NCI-H2227 treated with DMSO at 0.1 percent for 48 hours (cell line): ENCODE results near the gene RND3.

Experiments
- DNase-seq: peaks from one replicate; lab custom pipeline; 2025; lab: John Stamatoyannopoulos, UW

The RND3 gene

DNA sequence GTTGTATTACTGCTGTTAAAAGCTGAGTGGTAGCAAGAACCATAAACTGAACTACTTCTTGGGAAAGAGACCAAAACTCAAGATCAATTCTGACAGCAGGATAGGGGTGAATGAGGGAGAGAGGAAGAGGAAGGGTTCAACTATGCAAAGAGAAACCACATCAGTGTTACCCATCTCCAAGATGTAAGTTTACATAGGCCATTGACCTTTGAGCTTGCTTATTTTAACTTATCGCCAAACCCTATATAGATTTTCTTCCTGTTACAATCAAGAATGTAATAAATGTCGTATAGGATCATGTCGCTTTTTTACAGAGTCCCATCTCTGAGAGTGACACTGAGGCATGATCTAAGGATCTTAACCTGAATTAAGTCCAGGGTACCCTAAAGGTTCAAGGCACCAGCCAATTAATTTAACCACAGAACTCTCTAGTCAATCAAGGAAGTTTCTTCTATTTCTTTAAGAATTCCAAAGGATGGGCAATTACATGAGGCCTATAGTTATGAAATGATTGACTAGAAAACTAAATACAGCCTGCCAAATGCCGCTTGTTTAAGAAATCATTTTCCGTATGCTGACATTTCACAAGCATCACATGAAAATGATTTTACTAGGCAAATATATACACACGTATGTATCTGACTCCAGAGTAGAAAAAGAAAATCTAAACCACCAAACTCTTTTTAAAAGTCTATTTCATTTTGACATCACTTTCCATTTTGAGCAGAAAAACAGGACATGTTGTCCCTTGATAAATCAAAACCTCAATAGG lies 11.8 kb downstream of the RND3 start:
- DNase-seq = no peak

DNA sequence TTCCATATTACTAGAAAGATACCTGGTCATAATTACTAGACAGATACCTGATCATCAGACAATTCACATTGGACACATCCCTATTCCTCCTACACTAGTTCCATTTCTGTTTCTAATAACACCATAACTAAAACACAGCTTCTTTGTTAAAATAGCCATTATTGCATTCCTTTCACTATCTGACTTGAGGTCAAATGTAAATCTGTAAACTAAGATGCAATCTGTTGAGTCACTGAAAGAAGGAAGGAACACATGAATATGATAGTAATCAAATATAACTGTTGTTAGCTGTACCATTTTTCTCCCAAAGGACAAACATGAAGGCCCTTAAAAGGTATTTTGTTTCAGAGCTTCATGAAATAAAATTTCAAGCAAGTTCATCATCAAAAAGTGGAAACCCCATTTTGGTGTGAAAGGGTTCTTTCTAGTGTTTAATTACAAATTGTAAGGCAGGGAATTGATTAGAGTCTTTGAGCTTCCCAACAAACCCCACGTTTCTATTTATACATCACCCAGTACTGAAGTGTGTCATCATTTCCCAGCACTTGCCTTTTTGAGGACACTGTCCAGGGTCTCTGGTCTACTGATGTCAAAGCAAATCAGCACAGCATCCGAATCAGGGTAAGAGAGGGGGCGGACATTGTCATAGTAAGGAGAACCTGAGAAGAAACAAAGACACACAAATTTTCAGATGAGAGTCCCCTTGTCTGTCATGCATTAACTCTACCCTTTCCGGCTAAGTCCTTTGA lies 13.0 kb downstream of the RND3 start:
- no peak for DNase-seq

DNA sequence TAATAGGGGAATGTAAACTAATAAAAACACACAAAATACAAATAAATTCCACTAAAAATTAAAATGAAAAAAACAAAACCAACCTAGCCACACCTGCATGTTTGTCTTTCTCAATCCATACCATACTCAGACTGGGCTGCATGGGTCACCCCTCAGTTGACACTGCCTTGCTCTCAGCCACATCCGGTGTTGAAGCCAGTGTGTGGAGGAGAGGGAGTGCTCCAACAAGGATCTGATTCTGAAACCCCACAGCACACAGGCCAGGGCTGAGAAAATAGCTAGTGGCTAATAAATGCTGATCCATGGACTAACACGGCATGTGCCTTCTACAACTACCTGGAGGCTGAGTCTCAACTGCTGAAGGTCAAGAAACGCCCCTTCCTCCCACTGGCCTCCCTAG lies 13.7 kb downstream of the RND3 start:
- DNase-seq = no peak

DNA sequence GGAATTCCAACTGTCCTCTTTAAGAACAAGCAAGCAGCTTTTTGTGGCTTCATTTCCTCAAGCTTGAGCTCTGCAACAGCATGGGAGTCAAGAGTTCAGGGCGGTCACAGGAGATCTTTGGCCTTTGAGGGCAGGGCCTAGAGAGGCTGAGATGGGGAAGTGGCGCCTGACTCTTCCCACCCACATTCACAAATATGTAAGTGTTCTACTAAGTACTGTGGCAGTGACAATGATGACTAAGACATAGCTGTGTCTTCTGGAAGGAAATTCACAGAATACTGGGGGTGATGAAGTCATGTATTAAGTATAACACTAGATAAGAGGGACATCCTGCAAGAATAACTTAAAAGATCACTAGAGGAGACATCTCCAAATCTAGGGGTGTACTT lies 15.0 kb downstream of the RND3 start:
- DNase-seq = no peak

DNA sequence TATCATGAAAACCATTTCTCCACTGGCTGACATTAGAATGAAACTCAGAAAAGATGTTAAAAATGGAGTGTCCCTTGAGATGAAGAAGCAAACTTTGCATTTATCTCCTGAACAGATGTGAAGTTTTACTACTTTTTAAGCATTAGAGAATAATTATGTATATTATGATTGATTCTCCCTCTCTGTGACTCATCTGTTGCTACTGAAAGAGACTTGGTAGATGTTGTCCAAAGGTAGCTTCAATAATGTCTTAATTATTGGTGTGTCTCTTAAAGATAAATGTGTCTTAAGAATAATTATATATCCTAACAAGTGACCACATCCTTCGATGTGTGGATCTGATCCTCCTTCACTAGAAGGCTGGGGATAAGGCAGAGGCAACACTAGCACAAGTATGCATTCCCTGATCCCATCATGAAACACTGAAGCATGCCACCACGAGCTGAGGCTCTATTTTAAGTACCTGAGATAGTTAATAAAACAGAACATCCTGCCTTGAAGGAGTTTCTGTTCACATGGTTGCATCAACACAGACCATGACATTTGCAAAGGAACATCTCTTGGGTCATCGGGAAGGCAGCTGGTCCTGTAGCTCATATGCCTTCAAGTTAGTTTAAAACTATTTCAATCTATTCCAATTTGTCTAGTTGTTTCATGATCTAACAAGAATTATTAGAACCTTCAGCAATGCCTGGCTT lies 15.5 kb downstream of the RND3 start:
- no peak for DNase-seq

DNA sequence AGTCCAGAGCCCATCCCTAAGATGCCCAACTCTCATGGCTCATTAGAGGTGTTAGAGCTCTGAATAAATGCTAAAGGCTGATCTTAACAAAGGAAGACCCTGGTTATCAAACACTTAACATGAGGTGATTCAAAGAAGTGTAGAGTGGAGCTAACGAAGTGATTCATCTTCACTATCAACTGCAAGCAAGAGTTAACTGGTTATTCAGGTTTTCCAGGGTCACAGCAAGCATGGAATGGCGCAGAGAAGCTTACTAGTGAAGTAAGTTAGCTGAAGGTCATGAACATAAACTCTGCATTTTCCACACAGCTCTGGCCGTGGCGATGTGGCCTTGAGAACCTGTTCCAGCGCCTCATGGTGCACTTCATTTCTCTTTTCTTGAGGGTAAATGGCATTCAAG lies 17.0 kb downstream of the RND3 start:
- DNase-seq = no peak

DNA sequence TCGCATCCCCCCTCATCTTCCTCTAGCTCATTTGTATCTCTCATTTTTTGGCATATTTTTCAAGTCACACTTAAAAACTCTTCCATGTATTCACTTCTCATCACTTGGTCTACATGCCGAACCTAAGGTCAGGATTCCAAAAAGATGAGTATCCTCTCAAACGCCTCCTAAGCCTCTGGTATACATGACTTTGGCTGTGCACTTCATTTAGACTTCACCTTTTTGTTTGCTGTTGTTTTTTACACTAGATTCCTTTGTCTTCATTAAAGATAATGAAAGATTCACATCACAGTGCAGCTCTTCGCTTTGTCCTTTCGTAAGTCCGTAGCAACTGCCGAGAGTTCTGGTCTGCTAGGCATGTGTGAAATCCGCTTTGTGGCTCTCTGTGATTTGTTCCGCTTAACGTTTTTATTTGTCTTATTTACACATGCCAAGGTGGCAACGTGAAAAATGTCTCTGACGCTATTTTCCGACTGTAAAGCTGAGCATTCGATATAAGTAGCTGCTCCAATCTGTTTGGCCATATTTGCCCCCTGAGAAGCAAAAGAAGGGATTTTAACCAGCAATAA lies 17.7 kb downstream of the RND3 start:
- no peak for DNase-seq

DNA sequence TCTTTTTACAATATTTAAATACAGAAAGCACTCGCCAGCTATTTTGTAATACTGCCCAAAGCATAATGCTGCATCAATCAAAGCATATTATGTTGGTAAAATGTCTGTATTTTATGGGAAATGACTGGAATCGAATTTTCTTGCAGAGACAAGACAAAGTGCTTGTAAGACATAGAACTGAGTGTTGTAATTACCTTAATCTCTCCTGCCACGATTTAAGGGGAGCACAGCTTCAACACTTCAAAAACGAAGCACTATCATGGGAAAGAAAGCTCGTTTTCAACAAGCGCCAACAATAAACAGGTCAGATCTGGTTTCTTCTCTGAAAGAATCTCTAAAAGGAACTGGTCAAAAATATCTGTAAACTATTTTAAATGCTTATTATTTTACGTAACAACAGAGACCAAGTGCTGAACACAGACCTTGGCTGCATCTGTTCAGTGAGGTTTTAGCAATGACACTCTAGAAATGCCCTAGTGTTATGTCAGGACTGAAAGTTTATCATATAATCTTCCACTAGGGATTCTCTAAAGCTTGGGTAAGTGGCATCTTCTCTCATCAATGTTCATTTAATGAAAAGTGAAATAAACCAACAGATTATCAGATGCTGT lies 19.0 kb downstream of the RND3 start:
- peak; percentile 19 for DNase-seq

DNA sequence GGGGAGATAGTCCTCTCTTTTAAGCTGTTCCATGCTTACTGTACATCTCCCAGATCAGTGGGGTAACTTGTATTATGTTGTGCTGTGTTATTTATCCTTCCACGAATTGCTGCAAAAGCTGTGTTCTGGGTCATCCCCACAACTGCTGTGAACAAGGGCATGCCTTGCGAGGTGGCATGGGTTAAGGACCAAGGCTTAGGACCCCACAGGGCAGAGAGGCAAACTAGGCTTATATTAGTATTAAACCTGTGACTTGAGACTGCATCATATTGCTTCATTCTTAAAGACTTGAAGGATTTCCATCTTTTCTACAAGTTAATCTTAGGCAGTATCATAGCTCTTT lies 19.9 kb downstream of the RND3 start:
- DNase-seq = no peak

DNA sequence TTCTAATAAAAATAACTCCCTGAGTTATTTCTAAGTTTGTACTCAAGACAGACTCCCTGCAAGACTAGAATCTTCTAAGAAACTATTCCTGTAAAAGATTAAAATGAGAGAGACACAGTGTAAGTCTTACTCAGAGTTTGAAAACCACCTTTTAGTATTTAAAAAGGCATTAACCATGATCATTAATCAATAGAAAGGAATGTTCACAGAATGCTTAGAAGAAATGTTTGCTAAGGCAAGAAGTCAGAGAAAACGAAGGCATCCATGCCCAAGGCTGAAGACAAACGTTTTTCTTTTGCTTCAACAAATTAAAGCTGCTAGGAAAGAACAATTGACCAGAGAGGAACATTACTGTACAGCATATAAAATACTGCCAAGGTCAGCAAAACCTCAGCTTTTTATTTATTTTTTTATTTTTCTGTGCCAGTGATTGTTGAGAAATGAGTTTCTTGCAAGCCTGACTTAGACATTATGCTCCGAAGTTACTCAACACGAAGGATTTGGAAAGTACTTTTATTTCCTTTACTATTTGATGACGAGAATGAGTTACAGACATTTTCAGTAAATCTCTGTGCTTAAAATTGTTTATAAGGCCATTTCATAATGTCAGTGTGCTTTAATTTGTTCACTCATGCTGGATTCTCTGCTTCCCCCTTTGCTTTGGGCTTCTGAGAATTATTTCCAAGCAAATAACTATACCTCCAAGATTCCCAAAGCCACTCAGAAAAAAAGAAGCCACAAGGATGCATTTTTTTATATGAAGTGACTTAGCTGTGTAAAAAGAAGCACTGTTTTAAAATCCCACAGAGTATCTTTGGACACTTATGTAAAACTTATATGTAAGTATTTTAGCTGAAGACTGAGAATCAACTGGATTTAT lies 20.5 kb downstream of the RND3 start:
- DNase-seq = no peak

DNA sequence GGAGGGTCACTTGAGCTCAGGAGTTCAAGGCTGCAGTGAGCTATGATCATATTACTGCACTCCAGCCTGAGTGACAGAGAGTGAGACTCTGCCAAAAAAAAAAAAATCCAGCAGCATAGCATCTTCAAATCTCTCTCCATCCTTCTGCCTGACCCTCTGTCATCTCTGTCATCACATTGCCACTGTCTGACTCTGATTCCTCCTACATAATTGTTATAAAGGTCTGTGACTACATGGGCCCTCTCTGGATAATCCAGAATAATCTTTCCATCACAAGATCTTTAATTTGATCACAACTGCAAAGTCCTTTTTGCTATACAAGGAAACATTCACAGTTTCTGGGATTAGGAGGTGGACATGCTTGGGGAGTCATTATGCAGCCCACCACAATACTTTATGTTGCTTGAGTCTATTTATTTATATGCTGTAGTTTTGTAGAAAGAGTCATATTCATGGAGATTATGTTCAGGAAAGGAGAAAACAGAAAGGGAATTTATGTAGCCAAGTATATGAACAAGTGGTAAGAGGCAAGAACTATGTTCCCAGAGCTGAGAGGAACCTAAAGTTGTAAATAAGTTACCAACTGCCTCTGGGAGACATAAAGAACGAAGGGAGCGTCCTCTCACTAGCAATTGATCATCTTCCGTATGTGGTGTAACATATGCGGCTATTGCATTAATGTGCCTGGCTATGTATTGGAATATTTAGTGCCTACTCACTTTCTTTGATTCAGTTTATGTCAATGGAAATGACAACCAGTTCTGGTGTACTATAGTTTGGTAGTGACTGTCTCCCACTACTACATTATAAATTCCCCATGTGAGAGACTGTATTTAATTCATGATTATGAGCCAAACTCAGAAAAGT lies 21.5 kb downstream of the RND3 start:
- DNase-seq = no peak

DNA sequence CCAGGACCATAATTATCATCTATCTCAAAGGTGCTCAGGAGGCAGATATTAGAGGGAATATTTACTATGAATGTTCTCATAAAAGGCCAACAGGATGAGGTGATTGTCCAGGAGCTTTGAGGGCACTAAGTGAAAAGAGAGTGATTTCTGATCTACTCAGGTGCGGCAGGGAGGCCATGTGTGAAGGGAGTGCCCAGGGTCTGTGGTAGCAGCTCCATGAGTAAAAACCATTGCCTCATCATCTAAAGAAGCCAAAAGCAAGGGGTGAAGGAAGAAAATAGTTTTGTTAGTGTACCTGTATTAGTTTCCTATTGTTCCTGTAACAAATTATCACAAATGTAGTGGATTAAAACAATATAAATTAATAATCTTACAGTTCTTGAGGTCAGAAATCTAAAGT lies 22.5 kb downstream of the RND3 start:
- DNase-seq = no peak

DNA sequence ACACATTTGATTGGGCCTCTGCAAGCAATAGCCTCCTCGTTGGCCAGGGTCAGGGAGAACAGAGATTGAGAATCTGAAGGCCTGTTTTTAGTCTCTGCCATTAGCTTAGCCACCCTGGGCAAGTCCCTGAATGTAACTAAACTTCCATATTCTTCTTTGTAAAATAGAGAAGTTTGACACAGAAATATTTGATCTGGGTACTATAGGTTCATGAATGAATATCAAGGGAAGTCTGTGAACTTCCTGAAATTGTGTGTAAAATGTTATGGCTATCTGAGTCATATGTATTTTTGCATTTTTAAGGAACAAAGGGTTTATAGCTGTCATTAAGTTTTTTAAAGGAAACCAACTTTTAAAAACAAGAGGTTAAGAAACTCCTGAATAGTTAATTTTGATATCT lies 23.2 kb downstream of the RND3 start:
- DNase-seq = no peak

DNA sequence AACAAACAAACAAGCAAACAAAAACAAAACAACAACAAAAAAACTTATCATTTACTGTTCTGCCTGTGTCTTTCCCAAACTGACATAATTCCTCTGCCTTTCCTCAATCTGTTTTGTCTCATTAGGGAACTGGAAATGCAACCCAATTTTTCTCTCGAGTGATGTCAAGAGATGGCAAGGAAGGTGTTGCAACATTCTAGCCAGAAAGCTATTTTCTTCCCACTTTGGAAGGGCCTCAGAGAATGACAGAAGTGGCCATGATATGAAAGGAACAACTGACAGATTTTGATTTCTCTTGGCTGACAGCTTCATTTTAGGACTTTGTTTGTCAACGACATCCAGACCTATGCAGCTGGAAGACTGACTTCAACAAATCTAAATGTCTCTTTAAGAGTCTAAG lies 24.7 kb downstream of the RND3 start:
- no peak for DNase-seq

DNA sequence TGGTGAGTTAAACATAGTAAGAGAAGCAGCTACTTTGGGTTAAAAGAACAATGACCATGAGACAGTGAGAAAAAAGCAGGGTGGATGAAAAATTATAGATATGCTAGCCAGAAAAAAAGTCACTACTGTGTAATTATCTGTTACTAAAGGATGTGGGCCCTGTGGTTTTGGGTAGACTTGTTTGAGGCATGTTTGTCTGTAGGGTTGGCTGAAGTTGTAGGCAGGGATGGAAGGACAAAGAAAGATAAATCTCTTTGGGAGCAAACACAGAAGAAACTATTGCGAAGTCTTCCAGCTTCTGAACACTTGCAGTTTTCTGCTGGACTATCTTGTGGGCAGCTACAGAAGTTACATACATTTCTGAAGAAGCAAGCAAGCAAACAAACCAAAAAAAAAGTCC lies 28.2 kb downstream of the RND3 start:
- peak; percentile 14 for DNase-seq

DNA sequence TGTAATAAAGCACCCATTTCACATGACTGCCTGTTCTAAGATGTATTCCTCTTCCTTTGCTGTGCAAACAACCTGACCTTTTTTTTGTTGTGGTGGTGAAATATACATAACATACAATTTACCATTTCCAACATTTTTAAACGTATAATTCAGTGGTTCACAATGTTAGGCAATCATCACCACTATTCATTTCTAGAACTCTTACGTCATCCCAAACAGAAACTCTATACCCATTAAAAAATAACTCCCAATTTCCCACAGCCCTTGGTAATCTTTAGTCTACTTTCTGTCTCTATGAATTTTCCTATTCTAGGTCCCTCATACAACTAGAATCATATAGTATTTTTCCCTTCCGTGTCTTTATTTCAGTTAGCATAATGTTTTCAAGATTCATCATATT lies 36.7 kb downstream of the RND3 start:
- no peak for DNase-seq

DNA sequence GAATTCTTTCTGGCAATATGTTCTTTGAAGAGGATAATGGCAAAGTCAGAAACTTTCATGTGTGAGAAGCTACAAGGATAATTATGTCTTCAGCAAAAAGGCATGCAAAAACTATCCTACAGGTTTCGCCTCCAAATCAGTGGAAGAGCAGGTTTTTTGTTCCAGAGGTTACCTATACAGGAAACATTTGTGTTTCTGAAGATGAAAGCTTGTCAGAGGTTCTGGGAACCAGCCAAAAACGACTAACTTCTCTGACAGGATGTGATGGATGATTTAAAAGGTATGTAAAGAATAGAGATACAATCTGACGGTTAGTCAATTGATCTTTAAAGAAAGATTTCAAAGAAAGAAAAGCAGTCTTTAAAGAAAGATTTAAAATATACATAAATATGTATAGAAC lies 37.6 kb downstream of the RND3 start:
- DNase-seq = no peak

DNA sequence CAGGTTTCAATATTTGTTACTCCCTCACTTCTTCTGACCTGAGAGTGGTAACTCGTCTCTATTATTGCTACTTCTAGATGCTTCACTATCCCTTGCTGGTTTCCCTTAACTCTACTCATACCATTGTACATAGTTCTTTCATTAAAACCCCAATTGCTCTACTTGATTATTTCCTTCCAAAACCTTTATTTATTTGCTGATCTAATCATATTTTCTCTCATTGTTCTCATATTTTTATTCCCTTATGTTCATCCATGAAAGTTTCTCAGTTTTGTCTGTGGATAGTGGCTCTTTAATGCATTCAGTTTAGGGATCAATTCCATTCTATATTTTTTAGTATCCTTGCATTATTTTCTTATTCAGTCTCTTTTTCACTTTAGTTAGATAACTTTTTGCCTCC lies 42.1 kb downstream of the RND3 start:
- no peak for DNase-seq

DNA sequence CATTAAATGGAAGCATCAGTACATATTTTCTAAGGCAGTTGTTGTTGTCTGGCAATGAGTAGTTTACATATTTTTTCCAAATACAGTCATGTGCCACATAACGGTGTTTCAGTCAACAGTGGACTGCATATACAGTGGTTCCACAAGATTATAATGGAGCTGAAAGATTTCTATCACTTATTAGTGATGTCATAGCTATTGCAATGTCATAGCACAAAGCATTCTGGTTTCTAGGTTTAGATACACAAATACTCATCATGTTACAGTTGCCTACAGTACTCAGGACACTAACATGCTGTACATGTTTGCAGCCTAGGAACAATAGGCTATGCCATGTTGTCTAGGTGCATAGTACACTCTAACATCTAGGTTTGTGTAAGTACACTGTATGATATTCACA lies 45.0 kb downstream of the RND3 start:
- DNase-seq = no peak

DNA sequence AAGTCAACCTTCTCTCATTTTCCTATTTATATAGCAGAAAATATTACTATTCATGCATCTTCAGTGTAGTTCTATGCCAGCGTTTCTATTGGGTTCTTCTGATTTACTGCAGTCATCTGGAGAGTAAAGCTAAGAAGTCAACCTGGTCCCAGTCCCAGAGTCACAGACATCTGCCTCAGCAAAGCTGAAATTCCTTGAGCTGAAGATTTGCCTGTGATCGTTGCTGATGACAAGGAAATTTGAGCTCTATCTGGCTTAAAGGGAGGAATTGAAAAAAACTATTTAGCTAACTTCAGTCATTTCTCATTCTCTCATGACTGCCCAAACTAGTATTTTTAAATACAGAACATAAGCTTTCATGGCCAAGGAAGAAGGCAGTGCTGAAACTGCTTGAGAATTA lies 45.7 kb downstream of the RND3 start:
- no peak for DNase-seq

DNA sequence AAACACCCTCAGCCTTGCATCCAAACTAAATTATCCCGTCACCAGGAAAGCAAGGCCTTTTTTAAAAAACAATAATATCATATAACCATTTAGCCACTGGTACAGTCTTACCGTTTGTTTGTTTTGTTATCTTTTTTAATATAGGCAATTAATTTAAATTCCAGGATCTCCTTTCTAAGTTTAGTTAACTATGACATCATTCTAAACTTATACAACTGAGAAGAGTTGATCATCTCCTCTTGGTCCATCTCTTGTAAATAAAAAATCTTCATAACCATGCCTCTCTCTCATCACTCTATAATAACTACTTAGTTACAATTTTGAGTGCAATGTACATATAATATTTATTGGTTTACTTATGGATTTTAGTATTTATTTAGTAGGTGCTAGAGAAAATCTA lies 46.2 kb downstream of the RND3 start:
- no peak for DNase-seq
